ENCODE data around the gene TTC39A. TPM values are rescaled to one million over a fixed set of nuclear protein-coding genes. Genes with fewer than 3 reads are reported as not detected.

Gene TTC39A
- total and polyA plus RNA-seq, 2 donors (not counting 1 experiment from before 2014, with no cell fraction given) = not detected

DNA sequence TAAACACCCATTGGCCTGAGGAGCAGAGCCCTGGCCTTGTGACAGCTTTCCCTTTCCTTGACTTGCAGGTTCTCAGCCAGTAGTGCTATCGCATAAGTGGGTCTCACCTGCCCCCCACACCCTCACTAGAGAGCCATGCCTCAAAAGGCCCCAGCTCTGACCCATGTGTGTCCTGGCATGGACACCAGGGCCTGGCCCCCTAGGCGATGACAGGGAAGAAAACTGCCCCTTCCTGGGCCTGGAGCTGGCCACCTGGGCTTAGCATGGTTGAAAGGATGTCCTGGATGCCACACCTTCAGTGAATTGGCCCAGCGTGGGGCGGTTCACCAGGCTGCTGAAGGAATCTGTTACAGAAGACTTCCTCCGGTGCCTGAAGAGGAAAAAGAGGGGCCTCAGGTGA is 18.5 kb downstream of the TTC39A start:
- CTCF ChIA-PET = no interaction called here

GRCh38 chr1:51310871-51311613 is 19.3 kb downstream of the TTC39A start:
- Histone ChIP-seq H3K4me3 (ENCODE audit: control extremely low read depth in 1 of 5, extremely low read depth in 1 of 5, insufficient read depth in 1 of 5, low read depth in 2 of 5, low read length in 4 of 5) (no peak overlapping the region), H3K79me2 (ENCODE audit: control insufficient read depth, insufficient read depth, low read length) (no peaks in the 10 kb centered on the region), H4K20me1 (ENCODE audit: control insufficient read depth, insufficient read depth, low read length, poor library complexity, severe bottlenecking) (no peaks in the 10 kb centered on the region), H3K27ac (ENCODE audit: low read length in 2 of 2) (no peak overlapping the region), H3K36me3 (replicated peaks in 1 of 2; ENCODE audit: control extremely low read depth in 1 of 2, control insufficient read depth in 1 of 2, extremely low read depth in 1 of 2, insufficient read depth in 2 of 2, low read length in 1 of 2) (no peaks in the 10 kb centered on the region), H3K9me3 (ENCODE audit: control extremely low read depth in 1 of 3, control insufficient read depth in 2 of 3, insufficient read depth in 1 of 3, low read length in 2 of 3) (no peaks in the 10 kb centered on the region), H3K4me1 (ENCODE audit: control insufficient read depth in 2 of 2, insufficient read depth in 2 of 2, low read length in 2 of 2) (peaks cover 0 to 3% of the 10 kb centered on the region in 2 donors), H3K4me2 (replicated peaks; ENCODE audit: low read depth, low read length, poor library complexity, severe bottlenecking) (no peak overlapping the region), H3K27me3 (replicated peaks in 1 of 4; ENCODE audit: control extremely low read depth in 1 of 4, control insufficient read depth in 3 of 4, insufficient read depth in 4 of 4, low read length in 3 of 4) (no peaks in the 10 kb centered on the region), H3K9ac (ENCODE audit: low read length) (no peak overlapping the region), H2AFZ (ENCODE audit: insufficient read depth, low read depth, low read length, poor library complexity, severe bottlenecking) (no peak overlapping the region)
- 16% methylated on average over 13 of the region's 15 CpGs for WGBS (ENCODE audit: insufficient coverage)
- ATAC-seq (ENCODE audit: low read depth) (no peak), DNase-seq (no peak)
- Mint-ChIP-seq H3K9me3 (ENCODE audit: insufficient read depth) (no peaks in the 10 kb centered on the region), H3K27me3 (no peaks in the 10 kb centered on the region), H3K4me3 (no peak overlapping the region), H3K27ac (no peak overlapping the region), H3K4me1 (peaks cover 12% of the 10 kb centered on the region)
- TF ChIP-seq, protein P1, sequence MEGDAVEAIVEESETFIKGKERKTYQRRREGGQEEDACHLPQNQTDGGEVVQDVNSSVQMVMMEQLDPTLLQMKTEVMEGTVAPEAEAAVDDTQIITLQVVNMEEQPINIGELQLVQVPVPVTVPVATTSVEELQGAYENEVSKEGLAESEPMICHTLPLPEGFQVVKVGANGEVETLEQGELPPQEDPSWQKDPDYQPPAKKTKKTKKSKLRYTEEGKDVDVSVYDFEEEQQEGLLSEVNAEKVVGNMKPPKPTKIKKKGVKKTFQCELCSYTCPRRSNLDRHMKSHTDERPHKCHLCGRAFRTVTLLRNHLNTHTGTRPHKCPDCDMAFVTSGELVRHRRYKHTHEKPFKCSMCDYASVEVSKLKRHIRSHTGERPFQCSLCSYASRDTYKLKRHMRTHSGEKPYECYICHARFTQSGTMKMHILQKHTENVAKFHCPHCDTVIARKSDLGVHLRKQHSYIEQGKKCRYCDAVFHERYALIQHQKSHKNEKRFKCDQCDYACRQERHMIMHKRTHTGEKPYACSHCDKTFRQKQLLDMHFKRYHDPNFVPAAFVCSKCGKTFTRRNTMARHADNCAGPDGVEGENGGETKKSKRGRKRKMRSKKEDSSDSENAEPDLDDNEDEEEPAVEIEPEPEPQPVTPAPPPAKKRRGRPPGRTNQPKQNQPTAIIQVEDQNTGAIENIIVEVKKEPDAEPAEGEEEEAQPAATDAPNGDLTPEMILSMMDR (IDR thresholded peaks at IDR 0.05) = no peak
- no peak for TF ChIP-seq EZH2 (IDR thresholded peaks at IDR 0.05; ENCODE audit: borderline replicate concordance, insufficient read depth, low read depth, low read length, poor library complexity, severe bottlenecking)
- ChIA-PET CTCF (no interaction called here), POLR2A (no interaction called here)
- intact Hi-C loops (cut with micrococcal nuclease) = no loop called here

More for the DNA sequence above, 18.5 kb downstream of the TTC39A start:
- POLR2A ChIA-PET = no interaction called here
- Histone ChIP-seq H3K4me3 (ENCODE audit: control extremely low read depth in 1 of 5, extremely low read depth in 1 of 5, insufficient read depth in 1 of 5, low read depth in 2 of 5, low read length in 4 of 5) (no peak overlapping the region), H3K4me1 (ENCODE audit: control insufficient read depth in 2 of 2, insufficient read depth in 2 of 2, low read length in 2 of 2) (peaks cover 0 to 3% of the 10 kb centered on the region in 2 donors), H3K27ac (ENCODE audit: low read length in 2 of 2) (no peak overlapping the region), H3K9me3 (ENCODE audit: control extremely low read depth in 1 of 3, control insufficient read depth in 2 of 3, insufficient read depth in 1 of 3, low read length in 2 of 3) (no peaks in the 10 kb centered on the region), H4K20me1 (ENCODE audit: control insufficient read depth, insufficient read depth, low read length, poor library complexity, severe bottlenecking) (no peaks in the 10 kb centered on the region), H3K9ac (ENCODE audit: low read length) (no peak overlapping the region), H3K27me3 (replicated peaks in 1 of 4; ENCODE audit: control extremely low read depth in 1 of 4, control insufficient read depth in 3 of 4, insufficient read depth in 4 of 4, low read length in 3 of 4) (no peaks in the 10 kb centered on the region), H3K36me3 (replicated peaks in 1 of 2; ENCODE audit: control extremely low read depth in 1 of 2, control insufficient read depth in 1 of 2, extremely low read depth in 1 of 2, insufficient read depth in 2 of 2, low read length in 1 of 2) (no peaks in the 10 kb centered on the region), H3K79me2 (ENCODE audit: control insufficient read depth, insufficient read depth, low read length) (no peaks in the 10 kb centered on the region), H3K4me2 (replicated peaks; ENCODE audit: low read depth, low read length, poor library complexity, severe bottlenecking) (no peak overlapping the region), H2AFZ (ENCODE audit: insufficient read depth, low read depth, low read length, poor library complexity, severe bottlenecking) (no peak overlapping the region)
- no peak for DNase-seq
- no peaks in the 10 kb centered on the region for H3K9me3 Mint-ChIP-seq (ENCODE audit: insufficient read depth)
- H3K4me1 Mint-ChIP-seq = peaks cover 12% of the 10 kb centered on the region
- TF ChIP-seq, protein P1 (IDR thresholded peaks at IDR 0.05) = no peak
- TF ChIP-seq EZH2 (IDR thresholded peaks at IDR 0.05; ENCODE audit: borderline replicate concordance, insufficient read depth, low read depth, low read length, poor library complexity, severe bottlenecking) = no peak
- ATAC-seq (ENCODE audit: low read depth) = no peak
- no peaks in the 10 kb centered on the region for H3K27me3 Mint-ChIP-seq
- WGBS (ENCODE audit: insufficient coverage) = 100% methylated on average over 1 of the region's 5 CpGs
- intact Hi-C loops (cut with micrococcal nuclease) = no loop called here
- H3K4me3 Mint-ChIP-seq = no peak overlapping the region
- no peak overlapping the region for H3K27ac Mint-ChIP-seq
